Vagina (tissue), 2 donors: ENCODE measurements around the gene ADGRV1.

Source experiments
- CTCF ChIP-seq, 3 experiments: fragments of 450-650 bp in 2 of 3; fragments of 200-600 bp in 1 of 3; sonication (generic) in 1 of 3; IDR thresholded peaks; one replicate each; pipeline ENCODE4 v1.5.1; 2017 to 2019; ENCODE audit warnings: antibody characterized with exemption in 3 of 3, mild to moderate bottlenecking in 2 of 3, moderate library complexity in 2 of 3
- POLR2A ChIP-seq, 2 donors: fragments of 450-650 bp; IDR thresholded peaks; one replicate each; pipeline ENCODE4 v1.6.1; 2017; ENCODE audit warnings: antibody characterized with exemption in 2 of 2, mild to moderate bottlenecking in 2 of 2, moderate library complexity in 2 of 2

DNA sequence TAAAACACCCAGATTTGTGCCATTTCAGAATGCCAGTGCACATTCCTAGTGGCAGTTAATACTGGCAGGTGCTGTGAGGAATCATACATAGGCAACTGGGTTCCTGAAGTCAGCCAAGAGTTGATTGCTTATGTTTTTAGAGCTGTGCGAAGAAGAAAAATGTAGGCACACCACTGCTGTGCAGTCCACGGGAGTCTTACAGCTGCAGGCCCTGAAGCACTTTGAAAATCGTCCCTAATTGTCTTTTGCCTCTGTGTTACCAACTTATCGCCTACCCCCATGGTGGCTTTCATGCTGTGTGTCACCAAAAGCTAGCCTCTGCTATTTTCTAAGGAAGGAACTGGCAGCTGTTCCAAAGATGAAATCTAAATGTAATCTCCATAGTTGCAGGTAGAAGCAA is 560.6 kb downstream of the ADGRV1 start:
- TF ChIP-seq CTCF (IDR thresholded peaks at IDR 0.05) (no peak), POLR2A (IDR thresholded peaks at IDR 0.05) (no peak)
